ENCODE measurements around the gene ITPK1.
"Not testable (repeated sequence)": the region's sequence is repeated elsewhere in the genome, so short reads cannot be mapped to it uniquely, and the experiment has no call there.

ITPK1 gene

DNA sequence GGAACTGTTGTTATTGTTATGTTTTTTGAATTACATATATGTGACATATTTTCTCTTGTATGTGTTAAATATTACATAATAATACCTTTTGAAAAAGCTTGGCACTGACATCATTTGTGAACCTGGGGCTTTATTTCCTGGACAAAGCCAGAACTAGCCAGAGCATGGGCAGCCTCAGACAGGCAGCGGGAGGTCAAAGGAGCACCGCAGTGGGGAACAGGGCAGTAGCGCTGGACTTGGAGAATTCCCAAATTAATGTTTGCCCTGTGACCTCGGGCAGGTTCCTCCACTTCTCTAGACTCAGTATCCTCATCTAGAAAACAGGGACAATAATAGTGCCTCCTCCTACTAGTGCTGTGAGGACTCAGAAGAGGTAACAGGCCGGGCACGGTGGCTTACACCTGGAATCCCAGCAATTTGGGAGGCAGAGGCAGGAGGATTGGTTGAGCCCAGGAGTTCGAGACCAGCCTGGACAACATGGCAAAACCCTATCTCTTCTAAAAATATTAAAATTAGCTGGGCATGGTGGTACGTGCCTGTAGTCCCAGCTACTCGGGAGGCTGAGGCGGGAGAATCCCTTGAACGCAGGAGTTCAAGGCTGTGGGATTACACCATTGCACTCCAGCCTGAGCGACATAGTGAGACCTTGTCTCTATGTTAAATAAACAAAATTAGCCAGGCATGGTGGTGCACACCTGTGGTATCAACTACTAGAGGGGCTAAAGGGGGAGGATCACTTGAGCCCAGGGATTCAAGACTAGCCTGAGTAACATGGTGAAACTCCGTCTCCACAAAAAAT is 27.3 kb upstream of the ITPK1 start:
- Mint-ChIP-seq H3K27me3 (peaks cover 5 to 6% of the 10 kb centered on the region in 2 donors), H3K4me3 (no peak overlapping the region), H3K9me3 (no peaks in the 10 kb centered on the region), H3K4me1 (ENCODE audit: low read depth in 2 of 2) (peaks cover 4% of the 10 kb centered on the region in 2 donors), H3K36me3 (ENCODE audit: insufficient read depth) (peaks cover 4% of the 10 kb centered on the region), H3K27ac (peak overlapping the region in 1 of 2 donors; percentile 28)
- ATAC-seq (replicated peaks), result no peak
- no peak for DNase-seq

GRCh38 chr14:93137864-93138263 is 22.1 kb upstream of the ITPK1 start:
- Mint-ChIP-seq H3K27me3 (no peaks in the 10 kb centered on the region), H3K9me3 (no peaks in the 10 kb centered on the region), H3K36me3 (ENCODE audit: insufficient read depth) (peaks cover 3% of the 10 kb centered on the region), H3K4me1 (ENCODE audit: low read depth in 2 of 2) (peaks cover 4% of the 10 kb centered on the region in 2 donors), H3K4me3 (no peak overlapping the region), H3K27ac (peak overlapping the region in 1 of 2 donors; percentile 65)
- no peak for DNase-seq
- ATAC-seq (replicated peaks), result no peak

- H3K9me3 Mint-ChIP-seq; H3K4me1 Mint-ChIP-seq (ENCODE audit: low read depth in 2 of 2); H3K36me3 Mint-ChIP-seq (ENCODE audit: insufficient read depth); H3K27me3 Mint-ChIP-seq; H3K27ac Mint-ChIP-seq; ATAC-seq (replicated peaks); H3K4me3 Mint-ChIP-seq; DNase-seq: not testable (repeated sequence)
Measured at GRCh38 chr14:93136508-93136907, 20.8 kb upstream of the ITPK1 start.

- Mint-ChIP-seq H3K27ac (no peak overlapping the region), H3K4me1 (ENCODE audit: low read depth in 2 of 2) (peaks cover 4% of the 10 kb centered on the region in 2 donors), H3K36me3 (ENCODE audit: insufficient read depth) (peaks cover 3% of the 10 kb centered on the region), H3K9me3 (no peaks in the 10 kb centered on the region), H3K4me3 (no peak overlapping the region), H3K27me3 (no peaks in the 10 kb centered on the region)
- DNase-seq (no peak), ATAC-seq (replicated peaks) (no peak)
Measured at GRCh38 chr14:93136009-93136408, 20.3 kb upstream of the ITPK1 start.

GRCh38 chr14:93135399-93135798 is 19.7 kb upstream of the ITPK1 start:
- H3K4me1 Mint-ChIP-seq (ENCODE audit: low read depth in 2 of 2), result peaks cover 4% of the 10 kb centered on the region in 2 donors
- no peak overlapping the region for H3K27ac Mint-ChIP-seq
- H3K9me3 Mint-ChIP-seq, result no peaks in the 10 kb centered on the region
- peaks cover 3% of the 10 kb centered on the region for H3K36me3 Mint-ChIP-seq (ENCODE audit: insufficient read depth)
- no peak for DNase-seq
- H3K27me3 Mint-ChIP-seq, result no peaks in the 10 kb centered on the region
- no peak for ATAC-seq (replicated peaks)
- H3K4me3 Mint-ChIP-seq, result no peak overlapping the region

DNA sequence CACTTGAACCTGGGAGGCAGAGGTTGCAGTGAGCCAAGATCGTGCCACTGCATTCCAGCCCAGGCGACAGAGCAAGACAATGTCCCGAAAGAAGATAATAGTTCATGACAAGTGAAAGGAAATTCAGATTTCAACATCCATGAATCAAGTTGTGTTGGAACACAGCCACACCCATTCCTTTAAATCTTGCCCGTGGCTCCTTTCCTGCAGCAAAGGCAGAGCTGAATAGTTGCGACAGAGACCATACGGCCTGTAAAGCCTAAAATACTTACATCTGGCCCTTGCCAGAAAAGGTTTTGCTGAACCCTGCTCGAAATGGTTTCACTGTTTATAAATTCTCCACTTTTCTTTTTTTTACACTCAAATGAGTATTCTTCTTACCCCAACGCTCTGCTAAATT is 17.7 kb upstream of the ITPK1 start:
- Mint-ChIP-seq H3K36me3 (ENCODE audit: insufficient read depth) (peaks cover 3% of the 10 kb centered on the region), H3K27ac (no peak overlapping the region), H3K27me3 (peaks cover 0 to 9% of the 10 kb centered on the region in 2 donors), H3K4me3 (no peak overlapping the region), H3K4me1 (ENCODE audit: low read depth in 2 of 2) (no peaks in the 10 kb centered on the region), H3K9me3 (no peaks in the 10 kb centered on the region)
- ATAC-seq (replicated peaks) (no peak), DNase-seq (no peak)

DNA sequence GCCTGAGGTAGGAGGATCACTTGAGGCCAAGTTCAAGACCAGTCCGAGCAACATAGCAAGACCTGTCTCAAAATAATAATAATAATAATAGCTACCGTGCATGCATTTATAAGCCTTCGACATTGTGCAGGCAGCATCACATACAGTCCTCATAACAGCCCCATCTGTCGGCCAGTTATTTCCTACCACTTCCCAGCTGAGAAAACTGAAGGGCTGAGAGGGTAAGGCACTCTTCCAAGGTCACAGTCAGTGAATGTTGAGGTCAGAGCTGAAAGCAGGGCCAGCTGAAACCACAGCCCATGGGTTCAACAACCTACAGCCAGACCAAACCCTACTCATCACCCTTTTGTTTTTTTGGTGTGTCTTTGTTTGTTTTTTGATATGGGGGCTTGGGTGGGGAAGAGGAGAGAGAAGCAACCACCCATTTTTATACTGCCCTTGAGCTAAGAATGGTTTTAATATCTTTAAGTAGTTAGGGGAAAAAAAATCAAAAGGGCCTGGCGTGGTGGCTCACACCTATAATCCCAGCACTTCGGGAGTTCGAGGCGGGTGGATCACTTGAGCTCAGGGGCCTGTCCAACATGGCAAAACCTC is 16.8 kb upstream of the ITPK1 start:
- Mint-ChIP-seq H3K4me3 (no peak overlapping the region), H3K9me3 (no peaks in the 10 kb centered on the region), H3K36me3 (ENCODE audit: insufficient read depth) (peaks cover 3% of the 10 kb centered on the region), H3K4me1 (ENCODE audit: low read depth in 2 of 2) (no peaks in the 10 kb centered on the region), H3K27me3 (peaks cover 0 to 9% of the 10 kb centered on the region in 2 donors), H3K27ac (no peak overlapping the region)
- ATAC-seq (replicated peaks) (peak; percentile 62), DNase-seq (peak in 1 of 3 experiments; percentile 20)

GRCh38 chr14:93131257-93131820 is 15.6 kb upstream of the ITPK1 start:
- not testable (repeated sequence) for H3K27ac Mint-ChIP-seq; ATAC-seq (replicated peaks); H3K4me1 Mint-ChIP-seq (ENCODE audit: low read depth in 2 of 2); H3K4me3 Mint-ChIP-seq; H3K27me3 Mint-ChIP-seq; H3K36me3 Mint-ChIP-seq (ENCODE audit: insufficient read depth); DNase-seq; H3K9me3 Mint-ChIP-seq

DNA sequence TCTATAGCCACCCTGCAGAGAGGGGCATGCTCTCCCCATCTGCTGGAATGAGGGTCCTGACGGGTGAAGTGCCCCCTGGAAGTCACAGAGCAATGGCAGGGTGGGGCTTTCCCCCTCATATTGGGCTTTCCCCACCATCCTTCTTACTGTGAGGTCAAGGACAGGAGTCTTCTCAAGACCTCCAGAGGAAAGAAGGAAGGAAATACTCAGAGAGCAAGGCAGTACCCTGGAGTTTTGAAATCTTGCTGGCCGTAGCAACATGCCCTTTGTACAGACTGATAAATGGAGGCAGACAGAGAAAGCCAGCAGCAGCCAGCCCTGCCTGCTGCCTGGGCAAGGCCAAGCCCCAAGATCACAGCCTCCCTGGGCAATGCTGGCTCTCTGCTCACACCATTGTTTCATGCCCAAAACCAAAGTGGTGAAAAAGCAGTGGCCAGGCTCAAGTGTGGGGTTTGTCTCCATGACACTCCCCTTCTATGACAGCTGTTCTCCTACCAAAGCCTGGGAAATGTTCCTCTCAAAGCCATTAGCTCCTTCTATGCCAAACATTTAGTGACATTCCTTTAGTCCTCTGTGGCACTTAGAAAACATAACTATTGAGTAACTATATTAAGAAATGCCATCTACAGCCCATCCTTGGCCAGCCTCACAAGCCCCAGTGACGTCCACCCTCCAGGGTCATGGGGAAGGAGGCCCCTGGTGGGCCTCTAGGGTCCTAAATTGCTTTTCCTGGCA is 13.2 kb upstream of the ITPK1 start:
- H3K4me3 Mint-ChIP-seq, result no peak overlapping the region
- peaks cover 0 to 9% of the 10 kb centered on the region in 2 donors for H3K27me3 Mint-ChIP-seq

GRCh38 chr14:93126111-93126510 is 10.4 kb upstream of the ITPK1 start:
- Mint-ChIP-seq H3K4me1 (ENCODE audit: low read depth in 2 of 2) (no peaks in the 10 kb centered on the region), H3K36me3 (ENCODE audit: insufficient read depth) (no peaks in the 10 kb centered on the region), H3K9me3 (no peaks in the 10 kb centered on the region), H3K4me3 (no peak overlapping the region), H3K27me3 (peaks cover 0 to 9% of the 10 kb centered on the region in 2 donors), H3K27ac (no peak overlapping the region)
- DNase-seq, result no peak
- ATAC-seq (replicated peaks), result no peak

More for the DNA sequence above, 13.2 kb upstream of the ITPK1 start:
- H3K9me3 Mint-ChIP-seq, result no peaks in the 10 kb centered on the region
- H3K36me3 Mint-ChIP-seq (ENCODE audit: insufficient read depth), result no peaks in the 10 kb centered on the region
- DNase-seq (no peak), ATAC-seq (replicated peaks) (no peak)
- no peaks in the 10 kb centered on the region for H3K4me1 Mint-ChIP-seq (ENCODE audit: low read depth in 2 of 2)
- H3K27ac Mint-ChIP-seq, result no peak overlapping the region

DNA sequence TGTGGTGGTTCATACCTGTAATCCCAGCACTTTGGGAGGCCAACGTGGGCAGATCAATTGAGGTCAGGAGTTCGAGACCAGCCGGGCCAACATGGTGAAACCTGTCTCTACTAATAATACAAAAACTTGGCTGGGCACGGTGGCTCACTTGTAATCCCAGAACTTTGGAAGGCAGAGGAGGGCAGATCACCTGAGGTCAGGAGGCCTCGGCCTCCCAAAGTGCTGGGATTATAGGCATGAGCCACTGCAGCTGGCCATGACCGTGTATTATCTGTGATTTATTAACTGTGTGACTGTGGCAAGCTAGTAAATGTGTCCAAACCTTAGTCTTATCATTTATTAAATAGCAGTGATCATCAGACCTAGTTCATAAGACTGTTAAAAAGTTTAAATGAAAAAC is 7.1 kb upstream of the ITPK1 start:
- no peak for DNase-seq
- H3K4me3 Mint-ChIP-seq, result no peak overlapping the region
- H3K27me3 Mint-ChIP-seq, result no peaks in the 10 kb centered on the region
- no peak overlapping the region for H3K27ac Mint-ChIP-seq
- H3K9me3 Mint-ChIP-seq, result no peaks in the 10 kb centered on the region
- ATAC-seq (replicated peaks), result no peak
- H3K4me1 Mint-ChIP-seq (ENCODE audit: low read depth in 2 of 2), result no peaks in the 10 kb centered on the region
- no peaks in the 10 kb centered on the region for H3K36me3 Mint-ChIP-seq (ENCODE audit: insufficient read depth)

- Mint-ChIP-seq H3K4me3 (no peak overlapping the region), H3K4me1 (ENCODE audit: low read depth in 2 of 2) (peaks cover 5 to 9% of the 10 kb centered on the region in 2 donors), H3K27me3 (no peaks in the 10 kb centered on the region), H3K9me3 (no peaks in the 10 kb centered on the region), H3K27ac (no peak overlapping the region), H3K36me3 (ENCODE audit: insufficient read depth) (peaks cover 9% of the 10 kb centered on the region)
- ATAC-seq (replicated peaks) (no peak), DNase-seq (no peak)
Measured at GRCh38 chr14:93121030-93121834, 5.5 kb upstream of the ITPK1 start.

GRCh38 chr14:93120517-93120916 is 4.8 kb upstream of the ITPK1 start:
- ATAC-seq (replicated peaks) (no peak), DNase-seq (no peak)
- H3K36me3 Mint-ChIP-seq (ENCODE audit: insufficient read depth), result peaks cover 9% of the 10 kb centered on the region
- no peaks in the 10 kb centered on the region for H3K27me3 Mint-ChIP-seq
- H3K4me1 Mint-ChIP-seq (ENCODE audit: low read depth in 2 of 2), result peaks cover 6 to 9% of the 10 kb centered on the region in 2 donors
- H3K27ac Mint-ChIP-seq, result no peak overlapping the region
- H3K9me3 Mint-ChIP-seq, result no peaks in the 10 kb centered on the region
- H3K4me3 Mint-ChIP-seq, result no peak overlapping the region
